ENCODE data around the gene UPF3A.

DNA sequence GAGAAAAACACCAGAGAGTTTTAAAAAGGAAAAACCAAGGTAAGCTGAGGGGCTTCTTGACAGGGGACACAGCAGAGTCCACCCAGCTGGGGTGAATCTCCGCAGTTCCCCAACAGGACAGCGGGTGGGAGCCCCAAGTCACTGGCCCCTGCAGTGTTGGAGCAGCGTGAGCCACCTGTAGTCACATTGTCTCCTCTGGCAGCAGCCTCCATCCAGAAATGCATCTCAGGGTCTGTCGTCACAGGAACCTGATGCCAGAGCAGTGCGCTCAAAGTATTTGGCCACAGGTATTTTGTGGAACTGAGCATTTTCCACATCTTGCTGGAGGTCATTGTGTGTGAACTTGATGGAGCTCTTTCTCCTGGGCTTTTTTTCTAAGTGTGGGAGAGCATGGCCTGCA is 57.6 kb downstream of the UPF3A start:
- TF ChIP-seq BHLHE40 (IDR thresholded peaks at IDR 0.05; ENCODE audit: low read depth, low read length), result no peak
- TF ChIP-seq, protein P1, sequence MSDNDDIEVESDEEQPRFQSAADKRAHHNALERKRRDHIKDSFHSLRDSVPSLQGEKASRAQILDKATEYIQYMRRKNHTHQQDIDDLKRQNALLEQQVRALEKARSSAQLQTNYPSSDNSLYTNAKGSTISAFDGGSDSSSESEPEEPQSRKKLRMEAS (IDR thresholded peaks at IDR 0.05), result no peak
- TF ChIP-seq POLR2AphosphoS2 (conservative IDR thresholded peaks at IDR 0.05; ENCODE audit: low read length), result no peak
- TF ChIP-seq, protein P2, sequence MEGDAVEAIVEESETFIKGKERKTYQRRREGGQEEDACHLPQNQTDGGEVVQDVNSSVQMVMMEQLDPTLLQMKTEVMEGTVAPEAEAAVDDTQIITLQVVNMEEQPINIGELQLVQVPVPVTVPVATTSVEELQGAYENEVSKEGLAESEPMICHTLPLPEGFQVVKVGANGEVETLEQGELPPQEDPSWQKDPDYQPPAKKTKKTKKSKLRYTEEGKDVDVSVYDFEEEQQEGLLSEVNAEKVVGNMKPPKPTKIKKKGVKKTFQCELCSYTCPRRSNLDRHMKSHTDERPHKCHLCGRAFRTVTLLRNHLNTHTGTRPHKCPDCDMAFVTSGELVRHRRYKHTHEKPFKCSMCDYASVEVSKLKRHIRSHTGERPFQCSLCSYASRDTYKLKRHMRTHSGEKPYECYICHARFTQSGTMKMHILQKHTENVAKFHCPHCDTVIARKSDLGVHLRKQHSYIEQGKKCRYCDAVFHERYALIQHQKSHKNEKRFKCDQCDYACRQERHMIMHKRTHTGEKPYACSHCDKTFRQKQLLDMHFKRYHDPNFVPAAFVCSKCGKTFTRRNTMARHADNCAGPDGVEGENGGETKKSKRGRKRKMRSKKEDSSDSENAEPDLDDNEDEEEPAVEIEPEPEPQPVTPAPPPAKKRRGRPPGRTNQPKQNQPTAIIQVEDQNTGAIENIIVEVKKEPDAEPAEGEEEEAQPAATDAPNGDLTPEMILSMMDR (IDR thresholded peaks at IDR 0.05), result no peak

Data from A549 (cell line).